H9 (cell line): ENCODE data around the gene UBXN10. TPM values are rescaled to one million over a fixed set of nuclear protein-coding genes. Genes with fewer than 3 reads are reported as not detected.

Experiments
- DNase-seq: peaks from one replicate; pipeline ENCODE4 v3.0.0-alpha.2; 2017
- H2AFZ ChIP-seq: one replicate; pipeline ENCODE4 v1.6.1; 2013; ENCODE audit warnings: mild to moderate bottlenecking, low read length, control low read depth, moderate library complexity
- H2AK5ac ChIP-seq: 2 replicates; pipeline ENCODE4 v1.6.1; 2013; ENCODE audit warnings: low read length, control low read depth, mixed read lengths; ENCODE audit not compliant: insufficient read length
- H2BK120ac ChIP-seq: one replicate; pipeline ENCODE4 v1.6.1; 2013; ENCODE audit warnings: low read depth, mild to moderate bottlenecking, low read length, control low read depth, inconsistent platforms; ENCODE audit not compliant: poor library complexity, severe bottlenecking
- H2BK12ac ChIP-seq: 2 replicates; pipeline ENCODE4 v1.6.1; 2013; ENCODE audit warnings: low read length, control low read depth, mixed read lengths, low read depth; ENCODE audit not compliant: insufficient read length
- H2BK15ac ChIP-seq: 2 replicates; pipeline ENCODE4 v1.6.1; 2013; ENCODE audit warnings: low read depth, low read length, control low read depth
- H2BK20ac ChIP-seq: one replicate; pipeline ENCODE4 v1.6.1; 2013; ENCODE audit warnings: low read depth, mild to moderate bottlenecking, low read length, control low read depth, inconsistent platforms; ENCODE audit not compliant: poor library complexity, severe bottlenecking
- H2BK5ac ChIP-seq: 2 replicates; pipeline ENCODE4 v1.6.1; 2013; ENCODE audit warnings: low read length, control low read depth, mixed read lengths; ENCODE audit not compliant: insufficient read length
- H3K14ac ChIP-seq: 2 replicates; pipeline ENCODE4 v1.6.1; 2013; ENCODE audit warnings: low read length, control low read depth; ENCODE audit not compliant: insufficient read depth
- H3K18ac ChIP-seq: 2 replicates; pipeline ENCODE4 v1.6.1; 2013; ENCODE audit warnings: low read depth, mild to moderate bottlenecking, mixed read lengths, low read length, control low read depth; ENCODE audit not compliant: insufficient read length
- H3K23ac ChIP-seq: 2 replicates; pipeline ENCODE4 v1.6.1; 2013; ENCODE audit warnings: low read length, control low read depth, mixed read lengths, low read depth; ENCODE audit not compliant: insufficient read length
- H3K23me2 ChIP-seq: 2 replicates; pipeline ENCODE4 v1.6.1; 2013; ENCODE audit warnings: low read depth, mild to moderate bottlenecking, mixed read lengths, low read length, control low read depth; ENCODE audit not compliant: insufficient read length, poor library complexity, severe bottlenecking
- H3K27ac ChIP-seq: 2 replicates; pipeline ENCODE4 v1.5.1; 2013; ENCODE audit warnings: low read length, control low read depth, mixed read lengths, low read depth; ENCODE audit not compliant: insufficient read length
- H3K27me3 ChIP-seq: 2 replicates; pipeline ENCODE4 v1.6.1; 2013; ENCODE audit warnings: low read length, control low read depth, inconsistent platforms; ENCODE audit not compliant: insufficient read depth
- H3K4ac ChIP-seq: 2 replicates; pipeline ENCODE4 v1.6.1; 2013; ENCODE audit warnings: low read depth, mild to moderate bottlenecking, control low read depth, inconsistent platforms, low read length, moderate library complexity
- H3K4me1 ChIP-seq: 2 replicates; pipeline ENCODE4 v1.6.1; 2013; ENCODE audit warnings: low read length, control low read depth, inconsistent platforms; ENCODE audit not compliant: insufficient read depth
- H3K4me2 ChIP-seq: 2 replicates; pipeline ENCODE4 v1.6.1; 2013; ENCODE audit warnings: low read length, control low read depth, mixed read lengths; ENCODE audit not compliant: insufficient read length, insufficient read depth
- H3K56ac ChIP-seq: 2 replicates; pipeline ENCODE4 v1.6.1; 2013; ENCODE audit warnings: low read depth, mild to moderate bottlenecking, mixed read lengths, low read length, control low read depth; ENCODE audit not compliant: insufficient read length
- H3K79me1 ChIP-seq: 2 replicates; pipeline ENCODE4 v1.6.1; 2013; ENCODE audit warnings: low read depth, mild to moderate bottlenecking, moderate library complexity, low read length, control low read depth, inconsistent platforms; ENCODE audit not compliant: insufficient read depth, poor library complexity, severe bottlenecking
- H3K79me2 ChIP-seq: 2 replicates; pipeline ENCODE4 v1.6.1; 2013; ENCODE audit warnings: low read length, control low read depth, inconsistent platforms; ENCODE audit not compliant: insufficient read depth
- H3K9ac ChIP-seq: 2 replicates; pipeline ENCODE4 v1.6.1; 2013; ENCODE audit warnings: low read length, control low read depth, mixed read lengths; ENCODE audit not compliant: insufficient read length; ENCODE audit errors: extremely low read depth
- H3K9me3 ChIP-seq: one replicate; pipeline ENCODE4 v1.6.1; 2013; ENCODE audit warnings: low read depth, low read length, inconsistent platforms; ENCODE audit not compliant: control insufficient read depth
- H3T11ph ChIP-seq: one replicate; pipeline ENCODE4 v1.6.1; 2013; ENCODE audit warnings: mild to moderate bottlenecking, low read length, control low read depth, inconsistent platforms
- H4K20me1 ChIP-seq: one replicate; pipeline ENCODE4 v1.6.1; 2013; ENCODE audit not compliant: control insufficient read depth, insufficient read length, insufficient read depth
- H4K5ac ChIP-seq: 2 replicates; pipeline ENCODE4 v1.6.1; 2013; ENCODE audit warnings: low read depth, mild to moderate bottlenecking, mixed read lengths, low read length, control low read depth; ENCODE audit not compliant: insufficient read length
- H4K8ac ChIP-seq: replicated peaks from 2 replicates; pipeline ENCODE4 v1.6.1; 2013; ENCODE audit warnings: low read length, control low read depth, mixed read lengths, low read depth; ENCODE audit not compliant: insufficient read length
- H4K91ac ChIP-seq: 2 replicates; pipeline ENCODE4 v1.6.1; 2013; ENCODE audit warnings: low read depth, mild to moderate bottlenecking, moderate library complexity, mixed read lengths, low read length, control low read depth; ENCODE audit not compliant: insufficient read length
- H3K27ac Mint-ChIP-seq, 3 experiments: 2 replicates in 2 of 3; 3 replicates in 1 of 3; pipeline ENCODE4 v1.8.0; 2020 to 2021; ENCODE audit warnings: mixed read lengths in 3 of 3, mild to moderate bottlenecking in 1 of 3, moderate library complexity in 1 of 3
- H3K27me3 Mint-ChIP-seq: 2 replicates; pipeline ENCODE4 v1.8.0; 2021; ENCODE audit warnings: low read depth, mild to moderate bottlenecking, moderate library complexity, mixed read lengths
- H3K36me3 Mint-ChIP-seq, 3 experiments: 2 replicates in 2 of 3; 3 replicates in 1 of 3; pipeline ENCODE4 v1.8.0; 2020 to 2021; ENCODE audit warnings: low read depth in 3 of 3, mixed read lengths in 3 of 3; ENCODE audit not compliant: insufficient read depth in 1 of 3
- H3K4me1 Mint-ChIP-seq, 2 experiments: 2 replicates each; pipeline ENCODE4 v1.8.0; 2020; ENCODE audit warnings: mixed read lengths in 2 of 2
- H3K4me3 Mint-ChIP-seq, 2 experiments: 2 replicates in 1 of 2; 3 replicates in 1 of 2; pipeline ENCODE4 v1.8.0; 2020 to 2021; ENCODE audit warnings: mild to moderate bottlenecking in 2 of 2, mixed read lengths in 2 of 2, moderate library complexity in 1 of 2
- H3K9me3 Mint-ChIP-seq, 2 experiments: 2 replicates in 1 of 2; 3 replicates in 1 of 2; pipeline ENCODE4 v1.8.0; 2020; ENCODE audit warnings: mild to moderate bottlenecking in 2 of 2, mixed read lengths in 2 of 2, moderate library complexity in 1 of 2
- WGBS: extraction: QIAGEN DNeasy Blood & Tissue Kit; methylation state at CpG from one replicate; pipeline ENCODE4 v1.1.7; 2013; ENCODE audit warnings: missing lambda C conversion rate, low lambda C conversion rate, mixed read lengths; ENCODE audit not compliant: insufficient read length; ENCODE audit errors: extremely low coverage; 5-methylcytosine and 5-hydroxymethylcytosine counted together
- total RNA-seq: library from RNA; stranded (reverse); gene quantifications from 2 replicates; pipeline ENCODE4 v1.2.1, GENCODE V29; 2021
- TF ChIP-seq, protein P1 (sequence below): fragments of 200-600 bp; sonication (generic); conservative IDR thresholded peaks from 3 replicates; pipeline ENCODE4 v1.8.0; 2021; ENCODE audit warnings: antibody characterized with exemption, mild to moderate bottlenecking

UBXN10 gene
- total RNA-seq, 1 experiment from 2014 or later, result 0.59 TPM

GRCh38 chr1:20137055-20137454 is 48.8 kb upstream of the UBXN10 start:
- Mint-ChIP-seq H3K4me3 (no peak overlapping the region), H3K9me3 (no peaks in the 10 kb centered on the region; a peak in 1 of 5 replicates), H3K4me1 (no peaks in the 10 kb centered on the region), H3K36me3 (no peaks in the 10 kb centered on the region), H3K27ac (no peak overlapping the region), H3K27me3 (peaks cover 5% of the 10 kb centered on the region)
- H2BK5ac ChIP-seq, result no peak overlapping the region
- H3K27me3 ChIP-seq, result no peaks in the 10 kb centered on the region
- no peak overlapping the region for H3K14ac ChIP-seq
- H3K79me1 ChIP-seq, result no peaks in the 10 kb centered on the region
- no peaks in the 10 kb centered on the region for H3K4me1 ChIP-seq
- no peak overlapping the region for H2BK120ac ChIP-seq
- TF ChIP-seq, protein P1, sequence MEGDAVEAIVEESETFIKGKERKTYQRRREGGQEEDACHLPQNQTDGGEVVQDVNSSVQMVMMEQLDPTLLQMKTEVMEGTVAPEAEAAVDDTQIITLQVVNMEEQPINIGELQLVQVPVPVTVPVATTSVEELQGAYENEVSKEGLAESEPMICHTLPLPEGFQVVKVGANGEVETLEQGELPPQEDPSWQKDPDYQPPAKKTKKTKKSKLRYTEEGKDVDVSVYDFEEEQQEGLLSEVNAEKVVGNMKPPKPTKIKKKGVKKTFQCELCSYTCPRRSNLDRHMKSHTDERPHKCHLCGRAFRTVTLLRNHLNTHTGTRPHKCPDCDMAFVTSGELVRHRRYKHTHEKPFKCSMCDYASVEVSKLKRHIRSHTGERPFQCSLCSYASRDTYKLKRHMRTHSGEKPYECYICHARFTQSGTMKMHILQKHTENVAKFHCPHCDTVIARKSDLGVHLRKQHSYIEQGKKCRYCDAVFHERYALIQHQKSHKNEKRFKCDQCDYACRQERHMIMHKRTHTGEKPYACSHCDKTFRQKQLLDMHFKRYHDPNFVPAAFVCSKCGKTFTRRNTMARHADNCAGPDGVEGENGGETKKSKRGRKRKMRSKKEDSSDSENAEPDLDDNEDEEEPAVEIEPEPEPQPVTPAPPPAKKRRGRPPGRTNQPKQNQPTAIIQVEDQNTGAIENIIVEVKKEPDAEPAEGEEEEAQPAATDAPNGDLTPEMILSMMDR, result no peak
- WGBS, result no CpG with 5 or more reads among the region's 4 CpGs
- no peak for DNase-seq
- no peak overlapping the region for H2AFZ ChIP-seq
- no peak overlapping the region for H2BK15ac ChIP-seq
- no peak overlapping the region for H3T11ph ChIP-seq
- H3K4me2 ChIP-seq, result no peak overlapping the region
- no peak overlapping the region for H3K27ac ChIP-seq
- H3K9me3 ChIP-seq, result no peaks in the 10 kb centered on the region
- no peaks in the 10 kb centered on the region for H3K23me2 ChIP-seq
- H3K18ac ChIP-seq, result no peak overlapping the region
- H3K9ac ChIP-seq, result no peak overlapping the region
- no peak overlapping the region for H4K5ac ChIP-seq
- H4K20me1 ChIP-seq, result no peaks in the 10 kb centered on the region
- no peak overlapping the region for H3K56ac ChIP-seq
- no peak overlapping the region for H4K91ac ChIP-seq
- no peak overlapping the region for H2BK20ac ChIP-seq
- no peak overlapping the region for H2BK12ac ChIP-seq
- no peaks in the 10 kb centered on the region for H3K79me2 ChIP-seq
- H3K4ac ChIP-seq, result no peak overlapping the region
- H3K23ac ChIP-seq, result no peak overlapping the region
- no peak overlapping the region for H2AK5ac ChIP-seq
- H4K8ac ChIP-seq, result no peak overlapping the region
